Ishikawa (cell line): ENCODE measurements around the gene MOB3A.

ENCODE experiments used
- CEBPB ChIP-seq: IDR thresholded peaks from 2 replicates; pipeline ENCODE4 v1.6.1; 2012
- CREB1 ChIP-seq: IDR thresholded peaks from 2 replicates; pipeline ENCODE4 v1.6.1; 2012; ENCODE audit warnings: low read depth
- EGR1 ChIP-seq: IDR thresholded peaks from 2 replicates; pipeline ENCODE4 v1.6.1; 2012
- EP300 ChIP-seq: IDR thresholded peaks from 2 replicates; pipeline ENCODE4 v1.6.1; 2012; ENCODE audit warnings: borderline replicate concordance
- FOXM1 ChIP-seq: IDR thresholded peaks from 2 replicates; pipeline ENCODE4 v1.6.1; 2012; ENCODE audit warnings: low read depth, borderline replicate concordance
- MAX ChIP-seq: IDR thresholded peaks from 2 replicates; pipeline ENCODE4 v1.6.1; 2012
- NFIC ChIP-seq: IDR thresholded peaks from 2 replicates; pipeline ENCODE4 v1.6.1; 2012
- RAD21 ChIP-seq: IDR thresholded peaks from 2 replicates; pipeline ENCODE4 v1.6.1; 2012; ENCODE audit warnings: low read depth
- REST ChIP-seq: IDR thresholded peaks from 2 replicates; pipeline ENCODE4 v1.6.1; 2012; ENCODE audit warnings: low read depth, mild to moderate bottlenecking
- TAF1 ChIP-seq: IDR thresholded peaks from 2 replicates; pipeline ENCODE4 v1.6.1; 2012; ENCODE audit warnings: low read depth, mild to moderate bottlenecking
- YY1 ChIP-seq: IDR thresholded peaks from 2 replicates; pipeline ENCODE4 v1.6.1; 2012; ENCODE audit warnings: low read depth

GRCh38 chr19:2040647-2041432 lies 55.3 kb downstream of the MOB3A start:
- TF ChIP-seq FOXM1 (no peak), EGR1 (no peak), MAX (no peak), TAF1 (no peak; the same call in 1 of the 2 replicates), YY1 (no peak), RAD21 (no peak), CEBPB (no peak), NFIC (no peak), EP300 (no peak), CREB1 (no peak), REST (no peak)
